ENCODE results near the gene CHST11.
"Not testable (repeated sequence)": the region's sequence is repeated elsewhere in the genome, so short reads cannot be mapped to it uniquely, and the experiment has no call there.

Gene CHST11

GRCh38 chr12:104729091-104729490 lies 272.3 kb downstream of the CHST11 start:
- DNase-seq, result no peak

DNA sequence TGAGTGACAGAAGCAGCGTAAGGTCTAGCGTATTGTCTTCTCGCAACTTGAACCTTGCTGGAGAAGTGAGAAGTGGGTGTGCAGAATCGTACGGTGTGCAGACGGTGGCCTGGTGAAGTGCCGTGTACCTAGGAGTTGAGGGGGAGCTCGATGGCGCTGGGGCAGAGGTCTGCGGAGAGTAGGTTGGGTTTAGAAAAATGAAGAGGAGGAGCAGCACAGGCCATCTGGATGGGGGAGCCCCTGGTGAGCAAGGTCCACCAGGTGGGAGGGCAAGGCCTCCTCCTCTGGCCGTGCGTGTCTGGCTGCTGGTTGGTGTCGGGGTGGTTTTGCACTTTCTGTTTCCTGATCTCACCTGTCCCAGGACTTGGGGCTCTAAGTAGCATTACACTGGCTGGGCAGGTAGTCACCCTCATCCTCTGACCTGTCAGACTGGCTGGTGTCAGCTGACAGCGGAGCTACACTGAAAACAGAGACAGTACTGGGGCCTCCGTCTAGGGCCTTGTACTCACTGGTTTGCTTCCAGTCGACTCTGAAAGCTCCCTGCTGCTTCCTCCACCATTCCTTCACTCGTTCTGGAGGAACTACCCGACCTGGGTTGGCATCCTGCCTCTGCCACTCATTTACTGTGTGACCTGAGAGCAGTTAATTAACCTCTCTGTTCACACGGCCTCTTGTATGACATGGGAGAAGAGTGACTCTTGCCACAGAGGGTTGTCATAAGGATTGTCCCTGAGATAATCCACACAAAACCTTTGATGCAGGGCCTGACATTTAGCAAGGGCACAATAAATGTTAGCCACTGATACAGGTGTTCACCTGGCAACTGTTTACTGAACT lies 273.1 kb downstream of the CHST11 start:
- DNase-seq, result no peak

GRCh38 chr12:104730763-104731162 lies 274.0 kb downstream of the CHST11 start:
- no peak for DNase-seq

DNA sequence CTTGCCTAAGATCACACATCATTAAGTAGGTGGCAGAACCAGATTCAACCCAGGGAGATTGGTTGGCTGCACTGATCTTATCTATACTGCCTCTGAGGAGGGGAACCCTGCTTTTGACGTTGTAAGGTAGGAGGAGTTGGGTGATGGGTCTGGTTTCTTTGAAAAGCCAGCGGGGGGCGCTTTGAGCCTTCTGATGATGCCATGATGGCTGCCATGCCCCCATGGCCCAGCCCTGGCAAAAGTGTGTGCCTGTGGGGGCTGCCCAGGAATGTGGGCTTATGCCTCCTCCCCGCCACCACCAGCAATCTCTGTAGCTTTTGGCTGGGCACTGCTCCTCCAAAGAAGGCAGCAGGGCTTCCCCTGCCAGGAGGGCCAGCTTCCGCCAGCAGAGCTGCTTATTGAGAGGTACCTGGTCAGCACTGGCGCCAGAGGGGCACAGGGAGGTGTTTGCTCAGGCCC lies 277.0 kb downstream of the CHST11 start:
- DNase-seq, result peak; percentile 39

DNA sequence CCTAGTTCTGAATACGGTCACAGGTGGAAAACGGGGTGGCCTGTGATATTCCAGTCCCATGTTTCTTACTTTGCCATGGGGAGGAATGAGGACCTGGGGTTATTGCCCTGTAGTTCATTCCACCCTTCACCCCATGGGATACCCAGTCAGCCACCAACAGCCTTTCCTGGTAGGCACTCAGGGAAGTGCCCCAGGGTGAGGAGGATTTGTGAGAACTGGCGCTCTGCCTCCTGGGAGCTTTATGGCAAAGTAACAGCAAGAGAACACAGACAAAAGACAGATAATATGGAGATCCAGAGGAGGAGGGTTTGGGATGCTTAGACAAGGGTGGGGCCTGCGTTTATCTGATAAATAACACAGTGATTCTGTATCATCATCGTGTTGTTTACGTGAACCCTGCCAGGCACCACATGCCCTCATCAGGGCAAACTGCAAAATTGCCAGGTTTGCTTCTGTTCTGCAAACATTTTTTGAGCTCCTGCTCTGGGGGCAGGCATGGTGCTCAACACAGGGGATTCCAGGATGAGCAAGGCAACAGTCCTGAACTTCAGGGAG lies 277.9 kb downstream of the CHST11 start:
- no peak for DNase-seq

- no peak for DNase-seq
Measured at GRCh38 chr12:104735801-104736200, 279.1 kb downstream of the CHST11 start.

DNA sequence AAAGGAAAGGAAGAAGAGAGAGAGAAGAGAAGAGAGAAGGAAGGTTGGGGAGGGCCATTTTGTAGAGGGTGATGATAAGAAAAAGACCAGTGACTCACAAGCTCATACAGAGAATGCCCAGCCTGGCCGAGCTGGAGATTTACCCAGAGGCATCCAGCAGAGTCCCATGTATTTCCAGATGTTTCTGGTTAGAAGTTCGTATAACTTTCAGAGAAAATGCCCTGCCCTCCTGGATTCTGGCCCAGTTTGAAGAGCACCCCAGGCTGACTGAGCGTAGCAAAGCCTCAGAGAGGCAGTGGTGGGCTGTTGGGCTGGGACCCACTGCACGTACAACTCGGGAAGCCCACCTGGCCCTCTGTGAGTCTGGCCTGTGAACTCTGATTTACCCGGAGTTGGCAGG lies 279.6 kb downstream of the CHST11 start:
- no peak for DNase-seq

DNA sequence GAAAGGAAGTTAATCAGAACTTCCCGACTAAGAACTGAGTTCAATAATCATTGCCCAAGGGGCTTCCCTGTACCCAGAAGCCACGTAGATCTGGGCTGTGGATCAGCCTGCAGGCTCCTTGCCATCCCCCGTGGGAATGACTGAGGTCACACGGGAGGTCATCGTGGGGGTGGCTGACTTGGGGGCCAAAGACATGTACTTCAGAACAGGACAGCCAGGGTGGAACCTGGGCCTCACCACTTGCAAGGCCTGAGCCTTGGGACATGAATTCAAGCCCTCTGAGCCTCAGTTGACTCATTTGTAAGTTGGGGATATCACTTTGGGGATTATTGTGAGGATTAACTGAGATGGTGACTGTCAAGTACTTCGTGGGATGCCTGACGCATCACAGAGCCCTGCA lies 280.4 kb downstream of the CHST11 start:
- no peak for DNase-seq

DNA sequence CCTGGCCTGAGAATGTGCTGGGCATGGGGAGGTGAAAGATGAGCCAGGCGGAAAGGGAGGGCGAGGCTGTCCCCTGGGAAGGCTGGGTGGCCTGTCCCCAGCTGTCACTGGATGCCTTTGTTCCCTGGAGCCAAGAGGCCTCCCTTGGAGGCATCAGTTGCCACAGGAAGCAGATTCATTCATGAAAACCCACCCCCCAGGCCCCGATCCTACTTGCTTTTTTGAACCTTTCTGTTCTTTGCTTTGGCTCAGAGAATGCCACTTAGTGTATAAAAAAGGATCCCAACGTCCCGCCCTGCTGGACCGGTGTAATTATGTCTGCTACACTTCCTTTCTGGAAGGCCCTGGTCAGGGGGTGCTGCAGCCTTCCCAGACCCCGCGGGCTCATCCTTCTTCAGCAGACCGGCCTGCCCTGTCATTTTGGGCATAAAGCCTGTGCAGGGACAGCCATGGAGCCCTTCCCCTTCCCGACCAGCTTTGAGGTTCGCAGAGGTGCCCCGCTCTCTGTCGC lies 281.1 kb downstream of the CHST11 start:
- DNase-seq, result no peak

GRCh38 chr12:104738331-104738730 lies 281.6 kb downstream of the CHST11 start:
- no peak for DNase-seq

DNA sequence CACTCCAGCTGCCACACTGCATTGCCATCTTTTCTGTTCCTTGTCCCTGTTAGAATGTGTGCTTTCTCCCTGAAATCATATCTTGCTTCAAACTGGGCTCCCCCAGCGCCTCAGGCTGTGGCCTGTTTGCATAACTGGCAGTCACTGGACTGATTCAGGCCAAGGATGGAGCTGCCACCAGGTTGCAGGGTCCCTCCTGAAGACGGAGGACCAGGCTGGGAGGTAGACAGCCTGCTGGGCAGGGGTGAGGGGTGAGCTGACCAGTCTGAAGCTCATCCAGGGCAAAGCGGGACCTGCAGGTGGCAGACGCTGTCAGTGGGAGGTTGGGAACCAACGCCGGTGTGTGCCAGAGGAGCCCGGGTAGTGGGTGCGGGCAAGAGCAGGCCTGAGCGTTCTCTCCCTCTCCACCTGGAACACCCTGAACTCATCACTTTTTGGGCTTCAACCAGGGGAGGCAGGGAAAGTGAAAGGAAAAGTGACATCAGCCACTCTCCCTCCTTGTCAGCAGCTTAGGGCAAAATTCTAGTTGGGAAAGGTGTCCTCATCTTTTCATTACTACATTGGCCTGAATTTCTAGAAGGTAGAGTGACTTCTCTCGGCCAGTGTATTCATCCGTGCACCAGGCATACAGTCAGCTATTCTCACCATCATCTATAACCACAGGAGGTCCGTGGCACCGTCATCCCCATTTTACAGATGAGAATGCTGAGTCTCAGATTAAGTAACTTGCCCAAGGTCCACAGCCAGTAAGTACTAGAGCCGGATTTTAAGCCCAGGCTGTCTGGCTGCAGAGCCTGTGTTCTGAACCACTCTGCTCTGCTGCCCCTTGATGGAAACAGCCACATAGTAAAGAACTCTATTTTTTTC lies 282.3 kb downstream of the CHST11 start:
- no peak for DNase-seq

GRCh38 chr12:104740668-104741067 lies 283.9 kb downstream of the CHST11 start:
- peak; percentile 36 for DNase-seq

DNA sequence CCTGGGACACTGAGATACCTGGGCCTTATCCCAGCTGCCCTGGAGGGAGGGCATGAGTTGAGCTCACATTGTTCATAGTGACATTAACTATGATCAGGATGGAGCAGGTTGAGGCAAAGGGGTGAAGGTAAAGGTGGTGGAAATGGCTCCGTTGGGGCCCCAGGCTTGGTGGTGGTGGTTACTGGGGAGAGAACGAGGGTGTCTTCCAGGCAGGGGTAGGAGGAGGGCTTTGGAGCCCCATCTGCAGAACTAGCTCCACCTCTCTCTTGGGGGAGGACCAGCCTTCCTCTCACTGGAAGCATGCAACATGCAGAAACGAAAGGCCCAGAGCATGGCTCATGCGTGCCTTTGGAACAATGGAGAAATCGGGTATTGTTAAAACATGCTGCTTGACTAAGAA lies 284.3 kb downstream of the CHST11 start:
- DNase-seq, result no peak

GRCh38 chr12:104741497-104742367 lies 285.0 kb downstream of the CHST11 start:
- DNase-seq, result no peak

DNA sequence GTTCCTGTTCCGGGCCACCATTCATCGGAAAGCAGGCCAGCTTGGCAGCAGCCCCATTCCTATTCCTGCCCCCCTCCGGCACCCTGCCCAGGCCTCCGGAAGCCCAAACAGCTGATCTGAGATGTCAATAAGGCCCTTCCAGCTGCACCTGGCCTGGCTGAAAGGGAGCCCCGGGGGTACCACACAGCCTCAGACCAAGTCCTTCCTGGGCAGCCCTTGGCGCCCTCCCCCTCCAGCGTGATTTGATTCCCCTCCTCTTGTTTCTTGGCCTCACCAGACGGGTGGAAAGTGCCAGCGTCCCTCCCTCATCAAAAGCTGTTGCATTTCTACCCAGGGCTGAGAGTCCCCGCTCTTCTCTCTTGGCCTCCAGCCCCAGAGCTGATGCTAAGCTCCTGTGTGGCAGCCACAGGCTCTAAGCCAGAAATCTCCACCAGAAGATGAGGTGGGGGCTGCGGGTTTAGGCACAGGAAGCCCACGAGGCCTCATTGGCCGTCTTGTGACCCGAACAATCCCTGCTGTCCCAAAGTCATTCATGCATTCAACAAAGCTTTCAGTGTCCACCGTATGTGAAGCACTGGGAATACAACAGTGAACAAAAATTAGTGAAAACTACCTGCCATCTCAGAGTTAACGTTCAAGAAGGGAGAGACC lies 285.9 kb downstream of the CHST11 start:
- no peak for DNase-seq

DNA sequence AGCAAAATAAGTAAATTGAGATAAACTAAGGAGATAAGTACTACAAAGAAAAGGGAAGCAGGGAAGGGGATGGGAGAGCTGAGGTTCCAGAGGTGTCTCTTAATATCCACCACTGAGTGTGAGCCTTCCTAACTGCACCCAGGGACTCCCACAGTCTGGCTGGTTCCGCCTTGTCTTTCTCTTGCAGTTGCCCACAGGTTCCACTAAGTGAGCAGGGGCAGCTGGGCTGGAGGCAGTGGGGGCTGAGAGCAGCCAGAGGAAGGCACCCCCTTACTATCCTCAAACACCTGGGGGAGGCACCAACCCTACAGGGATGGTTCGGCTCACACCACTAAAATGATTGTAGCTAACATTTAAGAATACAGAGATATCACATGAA lies 286.4 kb downstream of the CHST11 start:
- no peak for DNase-seq

DNA sequence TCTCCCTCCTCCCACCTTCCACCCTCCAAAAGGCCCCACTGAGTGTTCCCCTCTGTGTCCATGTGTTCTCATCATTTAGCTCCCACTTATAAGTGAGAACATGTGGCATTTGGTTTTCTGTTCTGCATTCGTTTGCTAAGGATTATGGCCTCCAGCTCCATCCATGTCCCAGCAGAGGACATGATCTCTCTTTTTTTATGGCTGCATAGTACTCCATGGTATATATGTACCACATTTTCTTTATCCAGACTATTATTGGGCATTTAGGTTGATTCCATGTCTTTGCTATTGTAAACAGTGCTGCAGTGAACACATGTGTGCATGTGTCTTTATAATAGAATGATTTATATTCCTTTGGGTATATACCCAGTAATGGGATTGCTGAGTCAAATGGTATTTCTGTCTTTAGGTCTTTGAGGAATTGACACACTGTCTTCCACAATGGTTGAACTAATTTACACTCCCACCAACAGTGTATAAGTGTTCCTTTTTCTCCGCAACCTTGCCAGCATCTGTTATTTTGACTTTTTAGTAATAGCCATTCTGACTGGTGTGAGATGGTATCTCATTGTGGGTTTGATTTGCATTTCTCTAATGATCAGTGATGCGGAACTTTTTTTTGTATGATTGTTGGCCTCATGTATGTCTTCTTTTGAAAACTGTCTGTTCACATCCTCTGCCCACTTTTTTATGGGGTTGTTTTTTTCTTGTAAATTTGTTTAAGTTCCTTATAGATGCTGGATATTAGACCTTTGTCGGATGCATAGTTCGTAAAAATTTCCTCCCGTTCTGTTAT lies 287.2 kb downstream of the CHST11 start:
- not testable (repeated sequence) for DNase-seq

DNA sequence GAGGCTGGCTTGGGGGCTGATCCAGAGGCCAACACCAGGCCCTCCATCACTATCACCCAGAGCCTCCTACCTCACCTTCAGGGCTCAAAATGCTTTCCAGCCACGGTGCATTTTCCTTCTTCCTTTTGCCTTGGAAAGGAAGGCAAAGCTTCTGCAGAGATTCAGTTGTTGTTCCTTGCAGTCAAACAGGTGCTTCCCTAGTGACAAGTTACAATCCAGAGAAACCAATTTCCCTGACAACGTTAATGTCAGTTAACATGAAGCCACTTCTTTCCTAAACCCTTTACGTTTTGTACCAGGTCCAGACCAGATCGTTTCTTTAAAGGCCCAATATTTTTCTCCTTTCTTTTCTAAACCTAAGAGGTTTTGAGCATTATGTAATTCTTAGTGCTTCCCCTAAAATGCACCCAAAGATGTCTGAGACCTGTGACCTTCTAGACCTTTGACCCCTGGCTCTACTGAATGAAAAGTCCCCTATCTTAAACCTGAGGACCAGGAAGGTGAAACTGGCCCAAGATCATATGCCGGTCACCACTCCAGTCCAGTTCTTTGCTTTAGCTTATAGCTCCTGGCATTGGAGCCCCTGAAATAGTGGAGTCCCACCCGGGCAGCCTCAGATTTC lies 289.8 kb downstream of the CHST11 start:
- no peak for DNase-seq

- no peak for DNase-seq
Measured at GRCh38 chr12:104747330-104747729, 290.6 kb downstream of the CHST11 start.

DNA sequence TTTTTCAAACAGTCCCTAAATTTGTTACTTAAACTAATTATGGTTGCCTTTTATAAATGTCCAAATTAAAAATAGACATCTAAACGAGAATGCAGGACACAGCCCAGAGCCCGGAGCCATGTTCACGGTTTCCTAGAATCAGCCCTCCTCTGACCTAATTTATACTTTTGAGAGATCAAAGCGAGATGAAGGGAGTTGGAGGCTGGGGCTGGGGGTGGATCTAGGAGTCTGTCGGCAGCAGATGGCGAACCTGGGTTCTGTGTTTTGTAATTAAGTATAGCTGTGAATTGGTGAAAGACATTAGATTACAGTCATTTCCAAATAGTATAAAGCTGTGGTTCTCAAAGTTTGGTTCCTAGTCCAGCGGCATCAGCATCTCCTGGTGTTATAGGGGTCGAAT lies 291.2 kb downstream of the CHST11 start:
- DNase-seq, result no peak

DNA sequence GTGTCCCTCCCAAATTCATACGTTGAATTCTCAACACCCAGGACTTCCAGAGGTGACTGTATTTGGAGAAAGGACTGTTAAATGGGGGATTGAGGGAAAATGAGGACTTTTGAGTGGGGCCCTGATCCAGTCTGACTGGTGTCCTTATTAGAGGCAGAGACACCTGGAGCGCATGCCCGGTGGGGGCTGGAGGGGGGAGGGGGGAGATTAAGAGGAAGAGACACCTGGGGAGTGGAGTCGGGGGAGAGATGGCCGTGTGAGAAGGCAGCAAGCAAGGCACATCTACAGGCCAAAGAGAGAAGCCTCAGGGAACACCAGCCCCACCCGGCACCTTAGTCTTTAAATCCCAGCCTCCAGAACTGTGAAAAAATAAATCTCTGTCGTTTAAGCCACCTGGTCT lies 291.6 kb downstream of the CHST11 start:
- DNase-seq, result no peak
